PFSK-1 (cell line): Measurements from ENCODE around the gene NIM1K.

Experiments used
- FOXP2 ChIP-seq: optimal IDR thresholded peaks from 2 replicates; pipeline ENCODE3; 2011; ENCODE audit warnings: borderline replicate concordance, control low read depth, inconsistent platforms; ENCODE audit not compliant: insufficient read depth; ENCODE audit errors: extremely low read length, extremely low read depth
- POLR2AphosphoS5 ChIP-seq: IDR thresholded peaks from 2 replicates; pipeline ENCODE4 v1.6.1; 2012; ENCODE audit warnings: low read depth, mild to moderate bottlenecking, control low read depth, low read length, moderate library complexity
- REST ChIP-seq, 2 experiments: IDR thresholded peaks; 2 replicates each; pipeline versions ENCODE4 v1.6.1 to v1.8.0; 2011 to 2012; ENCODE audit warnings: low read depth in 2 of 2, low read length in 2 of 2, control low read depth in 1 of 2, inconsistent platforms in 1 of 2, mild to moderate bottlenecking in 1 of 2, moderate library complexity in 1 of 2; ENCODE audit not compliant: insufficient read depth in 1 of 2
- SIN3A ChIP-seq: IDR thresholded peaks from 2 replicates; pipeline ENCODE4 v1.6.1; 2012; ENCODE audit warnings: mild to moderate bottlenecking, low read length, moderate library complexity, borderline replicate concordance; ENCODE audit not compliant: insufficient read depth
- TAF1 ChIP-seq: IDR thresholded peaks from 2 replicates; pipeline ENCODE4 v1.6.1; 2012; ENCODE audit warnings: low read length, control low read depth, borderline replicate concordance; ENCODE audit not compliant: insufficient read depth

- TF ChIP-seq SIN3A, result no peak
- TF ChIP-seq POLR2AphosphoS5, result no peak
- no peak for TF ChIP-seq REST (IDR thresholded peaks at IDR 0.05; ENCODE audit: insufficient read depth in 1 of 2, low read depth in 2 of 2, low read length in 2 of 2)
- no peak for TF ChIP-seq TAF1
- no peak for TF ChIP-seq FOXP2
Measured at GRCh38 chr5:43303242-43303641, 111.2 kb downstream of the NIM1K start.
